Measurements from ENCODE around the gene CEP104.

CEP104 gene

DNA sequence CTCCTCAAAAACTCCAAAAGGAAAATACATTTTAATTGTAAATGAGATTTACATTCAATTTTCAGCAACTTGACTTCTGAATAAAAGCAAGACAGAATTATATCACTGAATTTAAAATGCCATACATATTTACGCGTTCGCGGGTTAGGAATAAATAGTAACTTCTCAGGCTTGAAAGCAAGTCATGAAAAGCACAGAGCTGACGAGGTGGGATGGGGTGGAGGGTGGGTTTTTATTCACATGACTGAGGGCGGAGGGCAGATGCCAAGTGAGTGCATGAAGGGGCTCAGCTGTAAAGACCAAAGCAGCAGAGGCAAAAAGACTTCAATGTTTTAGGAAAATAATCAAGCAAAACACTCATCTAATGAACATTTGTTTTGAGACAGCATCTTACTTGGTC lies 5.7 kb downstream of the CEP104 start:
- Histone ChIP-seq H3K27ac (ENCODE audit: insufficient read depth, low read length, poor library complexity, severe bottlenecking) (no peak overlapping the region), H3K27me3 (replicated peaks; ENCODE audit: control insufficient read depth, insufficient read depth, low read length, poor library complexity, severe bottlenecking) (no peaks in the 10 kb centered on the region), H3K9me3 (ENCODE audit: control insufficient read depth, low read length) (no peaks in the 10 kb centered on the region), H3K4me1 (ENCODE audit: control insufficient read depth, insufficient read depth, low read length, poor library complexity, severe bottlenecking) (peaks cover 7% of the 10 kb centered on the region), H3K36me3 (ENCODE audit: control insufficient read depth, insufficient read depth, low read length) (peaks cover 32% of the 10 kb centered on the region), H3K4me3 (ENCODE audit: insufficient read depth, low read depth, low read length, poor library complexity, severe bottlenecking) (no peak overlapping the region)
- no peak for DNase-seq

- no peak overlapping the region for H3K4me3 ChIP-seq (ENCODE audit: insufficient read depth, low read depth, low read length, poor library complexity, severe bottlenecking)
- H3K4me1 ChIP-seq (ENCODE audit: control insufficient read depth, insufficient read depth, low read length, poor library complexity, severe bottlenecking): peaks cover 3% of the 10 kb centered on the region
- H3K36me3 ChIP-seq (ENCODE audit: control insufficient read depth, insufficient read depth, low read length): peaks cover 32% of the 10 kb centered on the region
- H3K27me3 ChIP-seq (replicated peaks; ENCODE audit: control insufficient read depth, insufficient read depth, low read length, poor library complexity, severe bottlenecking): no peaks in the 10 kb centered on the region
- no peak overlapping the region for H3K27ac ChIP-seq (ENCODE audit: insufficient read depth, low read length, poor library complexity, severe bottlenecking)
- DNase-seq: no peak
- no peaks in the 10 kb centered on the region for H3K9me3 ChIP-seq (ENCODE audit: control insufficient read depth, low read length)
These were observed 6.2 kb downstream of the CEP104 start for GRCh38 chr1:3850857-3851256.

DNA sequence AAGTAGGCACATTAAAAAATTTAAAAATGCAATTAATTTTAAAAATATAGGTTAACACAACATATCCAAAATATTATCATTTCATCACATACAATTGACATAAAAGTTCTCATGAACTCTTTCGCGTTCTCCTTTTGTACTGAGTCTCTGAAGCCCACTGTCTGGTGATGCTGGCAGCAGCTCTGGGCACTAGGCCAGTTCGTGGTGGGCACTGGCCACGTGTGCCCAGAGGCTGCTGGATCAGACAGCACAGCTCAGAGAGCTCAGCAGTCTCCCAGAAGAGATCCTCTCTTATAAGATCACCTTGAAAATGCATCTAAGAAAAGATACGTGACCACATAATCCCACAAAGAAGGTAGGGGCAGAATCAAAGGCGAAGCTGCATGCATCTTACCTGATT lies 9.9 kb downstream of the CEP104 start:
- H3K27ac ChIP-seq (ENCODE audit: insufficient read depth, low read length, poor library complexity, severe bottlenecking): no peak overlapping the region
- no peak overlapping the region for H3K4me3 ChIP-seq (ENCODE audit: insufficient read depth, low read depth, low read length, poor library complexity, severe bottlenecking)
- peaks cover 37% of the 10 kb centered on the region for H3K36me3 ChIP-seq (ENCODE audit: control insufficient read depth, insufficient read depth, low read length)
- no peak for DNase-seq
- H3K9me3 ChIP-seq (ENCODE audit: control insufficient read depth, low read length): no peaks in the 10 kb centered on the region
- H3K27me3 ChIP-seq (replicated peaks; ENCODE audit: control insufficient read depth, insufficient read depth, low read length, poor library complexity, severe bottlenecking): no peaks in the 10 kb centered on the region
- H3K4me1 ChIP-seq (ENCODE audit: control insufficient read depth, insufficient read depth, low read length, poor library complexity, severe bottlenecking): no peaks in the 10 kb centered on the region

DNA sequence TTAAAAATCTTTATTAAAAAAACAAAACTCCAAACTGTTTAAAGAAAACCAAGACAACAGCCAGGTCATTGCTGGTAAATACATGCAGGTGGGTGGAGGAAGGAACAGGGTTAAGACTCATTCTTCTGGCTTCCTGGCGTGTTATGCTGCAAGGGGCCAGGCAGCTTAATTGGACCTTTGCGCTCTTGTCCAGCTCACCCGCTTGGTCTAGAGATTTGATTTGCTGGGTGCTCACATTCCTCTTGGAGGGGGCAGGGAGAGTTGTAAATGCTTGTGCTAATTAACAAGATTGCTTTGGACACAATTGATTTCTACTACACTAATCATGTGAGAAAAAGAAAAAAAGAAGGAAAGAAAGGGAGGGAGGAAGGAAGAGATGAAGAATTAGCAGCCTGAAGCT lies 10.5 kb downstream of the CEP104 start:
- Histone ChIP-seq H3K9me3 (ENCODE audit: control insufficient read depth, low read length) (no peaks in the 10 kb centered on the region), H3K27ac (ENCODE audit: insufficient read depth, low read length, poor library complexity, severe bottlenecking) (no peak overlapping the region), H3K36me3 (ENCODE audit: control insufficient read depth, insufficient read depth, low read length) (peaks cover 32% of the 10 kb centered on the region), H3K4me3 (ENCODE audit: insufficient read depth, low read depth, low read length, poor library complexity, severe bottlenecking) (no peak overlapping the region), H3K27me3 (replicated peaks; ENCODE audit: control insufficient read depth, insufficient read depth, low read length, poor library complexity, severe bottlenecking) (no peaks in the 10 kb centered on the region), H3K4me1 (ENCODE audit: control insufficient read depth, insufficient read depth, low read length, poor library complexity, severe bottlenecking) (no peaks in the 10 kb centered on the region)
- DNase-seq: no peak

- H3K9me3 ChIP-seq (ENCODE audit: control insufficient read depth, low read length): no peaks in the 10 kb centered on the region
- no peaks in the 10 kb centered on the region for H3K4me1 ChIP-seq (ENCODE audit: control insufficient read depth, insufficient read depth, low read length, poor library complexity, severe bottlenecking)
- no peaks in the 10 kb centered on the region for H3K27me3 ChIP-seq (replicated peaks; ENCODE audit: control insufficient read depth, insufficient read depth, low read length, poor library complexity, severe bottlenecking)
- H3K27ac ChIP-seq (ENCODE audit: insufficient read depth, low read length, poor library complexity, severe bottlenecking): no peak overlapping the region
- DNase-seq: no peak
- no peak overlapping the region for H3K4me3 ChIP-seq (ENCODE audit: insufficient read depth, low read depth, low read length, poor library complexity, severe bottlenecking)
- H3K36me3 ChIP-seq (ENCODE audit: control insufficient read depth, insufficient read depth, low read length): peaks cover 50% of the 10 kb centered on the region
These were observed 14.1 kb downstream of the CEP104 start for GRCh38 chr1:3842912-3843311.

DNA sequence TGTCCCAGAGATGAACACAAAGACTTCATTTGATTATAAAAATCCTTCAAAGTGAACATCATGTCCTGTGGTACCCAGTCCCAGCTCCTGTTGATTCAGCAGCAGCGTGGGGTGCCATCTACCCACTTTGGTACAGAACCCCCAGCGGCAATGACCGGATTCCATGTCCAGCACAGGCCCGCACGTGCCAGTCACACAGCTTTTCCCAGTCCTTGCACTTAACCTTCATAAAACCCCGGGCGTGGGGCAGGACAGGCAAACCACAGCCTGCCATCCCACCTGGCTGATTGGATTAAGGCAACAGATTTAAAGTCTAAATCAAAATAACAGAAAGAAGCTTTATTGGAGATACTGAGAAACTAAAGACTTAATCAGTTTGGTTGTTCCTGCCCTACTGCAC lies 15.5 kb downstream of the CEP104 start:
- no peak for DNase-seq
- no peaks in the 10 kb centered on the region for H3K9me3 ChIP-seq (ENCODE audit: control insufficient read depth, low read length)
- no peaks in the 10 kb centered on the region for H3K27me3 ChIP-seq (replicated peaks; ENCODE audit: control insufficient read depth, insufficient read depth, low read length, poor library complexity, severe bottlenecking)
- no peak overlapping the region for H3K27ac ChIP-seq (ENCODE audit: insufficient read depth, low read length, poor library complexity, severe bottlenecking)
- H3K36me3 ChIP-seq (ENCODE audit: control insufficient read depth, insufficient read depth, low read length): peaks cover 50% of the 10 kb centered on the region
- no peak overlapping the region for H3K4me3 ChIP-seq (ENCODE audit: insufficient read depth, low read depth, low read length, poor library complexity, severe bottlenecking)
- H3K4me1 ChIP-seq (ENCODE audit: control insufficient read depth, insufficient read depth, low read length, poor library complexity, severe bottlenecking): no peaks in the 10 kb centered on the region

DNA sequence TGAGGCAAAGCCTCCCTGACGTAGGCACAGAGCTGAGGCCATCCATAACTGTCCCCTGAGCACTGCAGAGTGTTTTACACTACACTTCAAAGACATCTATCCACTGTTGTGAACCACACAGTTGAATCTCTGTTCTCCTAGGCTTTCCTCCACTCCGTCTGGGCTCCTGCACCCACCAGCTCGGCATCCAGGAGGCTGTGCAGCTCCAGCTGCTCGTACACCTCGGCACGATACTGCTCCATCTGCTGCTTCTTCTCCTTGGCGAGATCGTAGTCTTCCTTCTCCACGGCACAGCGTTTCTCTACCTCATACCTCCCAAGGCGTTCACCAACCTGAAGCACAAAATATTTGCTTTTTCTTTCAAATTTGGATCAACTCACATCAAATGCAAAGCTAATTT lies 18.2 kb downstream of the CEP104 start:
- no peak for DNase-seq
- Histone ChIP-seq H3K4me3 (ENCODE audit: insufficient read depth, low read depth, low read length, poor library complexity, severe bottlenecking) (no peak overlapping the region), H3K9me3 (ENCODE audit: control insufficient read depth, low read length) (no peaks in the 10 kb centered on the region), H3K27ac (ENCODE audit: insufficient read depth, low read length, poor library complexity, severe bottlenecking) (no peak overlapping the region), H3K36me3 (ENCODE audit: control insufficient read depth, insufficient read depth, low read length) (peaks cover 50% of the 10 kb centered on the region), H3K27me3 (replicated peaks; ENCODE audit: control insufficient read depth, insufficient read depth, low read length, poor library complexity, severe bottlenecking) (no peaks in the 10 kb centered on the region), H3K4me1 (ENCODE audit: control insufficient read depth, insufficient read depth, low read length, poor library complexity, severe bottlenecking) (no peaks in the 10 kb centered on the region)

DNA sequence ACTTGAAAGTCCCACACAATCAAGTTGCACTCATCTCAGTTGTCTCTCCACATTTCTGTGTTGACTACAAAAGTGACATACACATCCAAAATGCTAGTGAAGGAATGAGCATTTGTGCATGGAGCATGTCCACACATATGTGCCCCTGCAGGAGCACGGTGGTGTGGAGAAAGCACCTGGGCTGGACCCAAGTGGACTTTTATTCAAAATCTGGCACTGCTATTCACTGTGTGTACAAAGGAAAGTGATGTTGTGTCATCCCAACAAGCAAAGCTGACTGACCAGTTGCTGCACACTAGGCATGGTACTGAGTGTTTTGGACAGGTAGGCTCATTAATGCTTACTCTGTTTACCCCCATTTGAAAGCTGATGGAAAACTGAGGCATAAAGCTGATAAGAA lies 19.3 kb downstream of the CEP104 start:
- no peaks in the 10 kb centered on the region for H3K27me3 ChIP-seq (replicated peaks; ENCODE audit: control insufficient read depth, insufficient read depth, low read length, poor library complexity, severe bottlenecking)
- H3K9me3 ChIP-seq (ENCODE audit: control insufficient read depth, low read length): no peaks in the 10 kb centered on the region
- DNase-seq: no peak
- peaks cover 54% of the 10 kb centered on the region for H3K36me3 ChIP-seq (ENCODE audit: control insufficient read depth, insufficient read depth, low read length)
- no peak overlapping the region for H3K27ac ChIP-seq (ENCODE audit: insufficient read depth, low read length, poor library complexity, severe bottlenecking)
- H3K4me3 ChIP-seq (ENCODE audit: insufficient read depth, low read depth, low read length, poor library complexity, severe bottlenecking): no peak overlapping the region
- no peaks in the 10 kb centered on the region for H3K4me1 ChIP-seq (ENCODE audit: control insufficient read depth, insufficient read depth, low read length, poor library complexity, severe bottlenecking)

GRCh38 chr1:3837200-3837599 lies 19.8 kb downstream of the CEP104 start:
- DNase-seq: no peak
- Histone ChIP-seq H3K27ac (ENCODE audit: insufficient read depth, low read length, poor library complexity, severe bottlenecking) (no peak overlapping the region), H3K36me3 (ENCODE audit: control insufficient read depth, insufficient read depth, low read length) (peaks cover 54% of the 10 kb centered on the region), H3K4me3 (ENCODE audit: insufficient read depth, low read depth, low read length, poor library complexity, severe bottlenecking) (no peak overlapping the region), H3K9me3 (ENCODE audit: control insufficient read depth, low read length) (no peaks in the 10 kb centered on the region), H3K27me3 (replicated peaks; ENCODE audit: control insufficient read depth, insufficient read depth, low read length, poor library complexity, severe bottlenecking) (no peaks in the 10 kb centered on the region), H3K4me1 (ENCODE audit: control insufficient read depth, insufficient read depth, low read length, poor library complexity, severe bottlenecking) (no peaks in the 10 kb centered on the region)

DNA sequence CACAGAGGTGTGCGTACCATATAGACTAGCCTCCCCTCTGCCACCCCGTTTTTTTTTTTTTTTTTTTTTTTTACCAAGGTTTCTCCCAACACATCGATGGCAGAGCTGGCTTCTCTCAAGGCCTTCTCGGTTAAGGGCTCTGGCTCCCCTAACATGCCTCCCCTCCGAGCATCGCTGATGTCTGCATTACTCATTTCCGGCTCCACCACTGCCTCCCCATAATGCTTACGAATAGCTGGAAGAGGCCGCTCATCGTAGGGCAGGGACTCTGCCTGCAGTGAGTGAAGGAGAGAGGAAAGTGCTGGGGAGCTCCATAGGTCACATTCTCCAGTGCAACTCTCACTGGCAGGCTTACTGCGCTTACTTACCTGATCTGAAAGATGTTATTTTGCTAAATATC lies 20.6 kb downstream of the CEP104 start:
- DNase-seq: no peak
- Histone ChIP-seq H3K27me3 (replicated peaks; ENCODE audit: control insufficient read depth, insufficient read depth, low read length, poor library complexity, severe bottlenecking) (no peaks in the 10 kb centered on the region), H3K9me3 (ENCODE audit: control insufficient read depth, low read length) (no peaks in the 10 kb centered on the region), H3K4me3 (ENCODE audit: insufficient read depth, low read depth, low read length, poor library complexity, severe bottlenecking) (no peak overlapping the region), H3K27ac (ENCODE audit: insufficient read depth, low read length, poor library complexity, severe bottlenecking) (no peak overlapping the region), H3K4me1 (ENCODE audit: control insufficient read depth, insufficient read depth, low read length, poor library complexity, severe bottlenecking) (no peaks in the 10 kb centered on the region), H3K36me3 (ENCODE audit: control insufficient read depth, insufficient read depth, low read length) (peaks cover 58% of the 10 kb centered on the region)

DNA sequence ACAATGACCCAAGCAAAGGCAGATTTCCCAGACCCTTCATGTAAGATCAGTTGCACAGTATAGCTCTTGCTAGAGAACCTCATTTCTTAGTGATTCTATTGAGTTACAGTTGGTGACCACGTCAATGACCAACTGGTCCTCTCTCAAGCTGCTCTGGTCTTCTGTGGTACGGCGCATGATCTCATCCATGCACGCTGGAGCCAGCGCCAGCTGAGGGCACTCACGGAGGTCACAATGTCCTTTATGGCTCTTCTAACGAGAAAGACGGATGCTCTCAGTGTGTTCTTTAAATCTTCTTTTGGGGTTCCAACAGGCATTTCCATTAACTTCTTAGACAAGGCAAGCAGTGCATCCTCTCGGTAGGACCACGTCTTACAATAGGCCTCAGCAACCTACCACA lies 22.3 kb downstream of the CEP104 start:
- no peak for DNase-seq
- Histone ChIP-seq H3K4me1 (ENCODE audit: control insufficient read depth, insufficient read depth, low read length, poor library complexity, severe bottlenecking) (no peaks in the 10 kb centered on the region), H3K4me3 (ENCODE audit: insufficient read depth, low read depth, low read length, poor library complexity, severe bottlenecking) (no peak overlapping the region), H3K27me3 (replicated peaks; ENCODE audit: control insufficient read depth, insufficient read depth, low read length, poor library complexity, severe bottlenecking) (no peaks in the 10 kb centered on the region), H3K36me3 (ENCODE audit: control insufficient read depth, insufficient read depth, low read length) (peaks cover 59% of the 10 kb centered on the region), H3K27ac (ENCODE audit: insufficient read depth, low read length, poor library complexity, severe bottlenecking) (no peak overlapping the region), H3K9me3 (ENCODE audit: control insufficient read depth, low read length) (no peaks in the 10 kb centered on the region)
